ENCODE results near the gene PLXNA4. TPM values are rescaled to one million over a fixed set of nuclear protein-coding genes. Genes with fewer than 3 reads are reported as not detected.

The PLXNA4 gene
- total RNA-seq, 1 donor from 2014 or later, result 21.7 TPM

GRCh38 chr7:132121987-132122386, 454.3 kb downstream of the PLXNA4 start:
- no peak overlapping the region for H3K27ac Mint-ChIP-seq (ENCODE audit: unreplicated experiment)
- H3K9me3 Mint-ChIP-seq, result no peaks in the 10 kb centered on the region
- DNase-seq (ENCODE audit: low read depth, low spot score), result no peak
- TF ChIP-seq, protein P1, sequence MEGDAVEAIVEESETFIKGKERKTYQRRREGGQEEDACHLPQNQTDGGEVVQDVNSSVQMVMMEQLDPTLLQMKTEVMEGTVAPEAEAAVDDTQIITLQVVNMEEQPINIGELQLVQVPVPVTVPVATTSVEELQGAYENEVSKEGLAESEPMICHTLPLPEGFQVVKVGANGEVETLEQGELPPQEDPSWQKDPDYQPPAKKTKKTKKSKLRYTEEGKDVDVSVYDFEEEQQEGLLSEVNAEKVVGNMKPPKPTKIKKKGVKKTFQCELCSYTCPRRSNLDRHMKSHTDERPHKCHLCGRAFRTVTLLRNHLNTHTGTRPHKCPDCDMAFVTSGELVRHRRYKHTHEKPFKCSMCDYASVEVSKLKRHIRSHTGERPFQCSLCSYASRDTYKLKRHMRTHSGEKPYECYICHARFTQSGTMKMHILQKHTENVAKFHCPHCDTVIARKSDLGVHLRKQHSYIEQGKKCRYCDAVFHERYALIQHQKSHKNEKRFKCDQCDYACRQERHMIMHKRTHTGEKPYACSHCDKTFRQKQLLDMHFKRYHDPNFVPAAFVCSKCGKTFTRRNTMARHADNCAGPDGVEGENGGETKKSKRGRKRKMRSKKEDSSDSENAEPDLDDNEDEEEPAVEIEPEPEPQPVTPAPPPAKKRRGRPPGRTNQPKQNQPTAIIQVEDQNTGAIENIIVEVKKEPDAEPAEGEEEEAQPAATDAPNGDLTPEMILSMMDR (conservative IDR thresholded peaks at IDR 0.05), result no peak
- H3K27me3 Mint-ChIP-seq (ENCODE audit: low read depth), result no peaks in the 10 kb centered on the region
- no peaks in the 10 kb centered on the region for H3K36me3 Mint-ChIP-seq (ENCODE audit: low read depth)
- H3K4me1 Mint-ChIP-seq, result no peaks in the 10 kb centered on the region
- no peak overlapping the region for H3K4me3 Mint-ChIP-seq

GRCh38 chr7:132118641-132119040, 457.6 kb downstream of the PLXNA4 start:
- TF ChIP-seq, protein P1 (conservative IDR thresholded peaks at IDR 0.05), result no peak
- no peak overlapping the region for H3K4me3 Mint-ChIP-seq
- no peaks in the 10 kb centered on the region for H3K27me3 Mint-ChIP-seq (ENCODE audit: low read depth)
- H3K36me3 Mint-ChIP-seq (ENCODE audit: low read depth), result no peaks in the 10 kb centered on the region
- H3K27ac Mint-ChIP-seq (ENCODE audit: unreplicated experiment), result no peak overlapping the region
- no peaks in the 10 kb centered on the region for H3K4me1 Mint-ChIP-seq
- DNase-seq (ENCODE audit: low read depth, low spot score), result no peak
- no peaks in the 10 kb centered on the region for H3K9me3 Mint-ChIP-seq

- TF ChIP-seq, protein P1 (conservative IDR thresholded peaks at IDR 0.05), result no peak
- Mint-ChIP-seq H3K4me3 (no peak overlapping the region), H3K4me1 (peaks cover 7% of the 10 kb centered on the region), H3K9me3 (no peaks in the 10 kb centered on the region), H3K27me3 (ENCODE audit: low read depth) (no peaks in the 10 kb centered on the region), H3K36me3 (ENCODE audit: low read depth) (no peaks in the 10 kb centered on the region), H3K27ac (ENCODE audit: unreplicated experiment) (no peak overlapping the region)
- no peak for DNase-seq (ENCODE audit: low read depth, low spot score)
These were observed 458.6 kb downstream of the PLXNA4 start for GRCh38 chr7:132117636-132118035.

DNA sequence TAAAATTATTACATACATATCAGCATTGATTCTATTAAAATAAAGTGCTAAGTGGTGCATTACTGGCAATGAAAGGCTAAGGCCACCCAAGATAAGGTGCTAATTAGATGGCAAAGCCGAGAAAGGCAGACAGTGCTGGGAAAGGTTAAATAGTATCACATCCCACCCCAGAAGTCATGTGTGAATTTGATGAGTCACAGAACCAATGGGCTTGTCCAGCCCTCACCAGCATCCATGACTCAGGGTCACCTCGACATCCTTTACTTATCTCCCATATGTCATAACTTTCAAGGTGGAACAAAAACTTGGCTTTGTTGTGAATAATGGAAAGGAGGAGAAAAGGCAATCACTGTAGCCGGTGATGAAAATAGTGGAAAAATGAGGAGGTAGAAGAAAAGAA, 459.1 kb downstream of the PLXNA4 start:
- Mint-ChIP-seq H3K27ac (ENCODE audit: unreplicated experiment) (no peak overlapping the region), H3K4me1 (peaks cover 11% of the 10 kb centered on the region), H3K27me3 (ENCODE audit: low read depth) (no peaks in the 10 kb centered on the region), H3K9me3 (no peaks in the 10 kb centered on the region), H3K4me3 (no peak overlapping the region), H3K36me3 (ENCODE audit: low read depth) (no peaks in the 10 kb centered on the region)
- TF ChIP-seq, protein P1 (conservative IDR thresholded peaks at IDR 0.05), result no peak
- DNase-seq (ENCODE audit: low read depth, low spot score), result no peak

- H3K4me3 Mint-ChIP-seq, result no peak overlapping the region
- H3K27me3 Mint-ChIP-seq (ENCODE audit: low read depth), result no peaks in the 10 kb centered on the region
- no peaks in the 10 kb centered on the region for H3K9me3 Mint-ChIP-seq
- no peak for DNase-seq (ENCODE audit: low read depth, low spot score)
- no peaks in the 10 kb centered on the region for H3K36me3 Mint-ChIP-seq (ENCODE audit: low read depth)
- H3K4me1 Mint-ChIP-seq, result peaks cover 12% of the 10 kb centered on the region
- no peak overlapping the region for H3K27ac Mint-ChIP-seq (ENCODE audit: unreplicated experiment)
- TF ChIP-seq, protein P1 (conservative IDR thresholded peaks at IDR 0.05), result no peak
These were observed 459.9 kb downstream of the PLXNA4 start for GRCh38 chr7:132116369-132116768.

- H3K4me3 Mint-ChIP-seq, result no peak overlapping the region
- no peaks in the 10 kb centered on the region for H3K36me3 Mint-ChIP-seq (ENCODE audit: low read depth)
- H3K9me3 Mint-ChIP-seq, result no peaks in the 10 kb centered on the region
- no peak for DNase-seq (ENCODE audit: low read depth, low spot score)
- TF ChIP-seq, protein P1 (conservative IDR thresholded peaks at IDR 0.05), result no peak
- H3K27me3 Mint-ChIP-seq (ENCODE audit: low read depth), result no peaks in the 10 kb centered on the region
- H3K27ac Mint-ChIP-seq (ENCODE audit: unreplicated experiment), result no peak overlapping the region
- peaks cover 12% of the 10 kb centered on the region for H3K4me1 Mint-ChIP-seq
These were observed 460.5 kb downstream of the PLXNA4 start for GRCh38 chr7:132115758-132116157.
